Right renal pelvis (tissue), 4 donors: Measurements from ENCODE around the gene APC2. TPM values are rescaled to one million over a fixed set of nuclear protein-coding genes. Genes with fewer than 3 reads are reported as not detected.
"Not testable (repeated sequence)": the region's sequence is repeated elsewhere in the genome, so short reads cannot be mapped to it uniquely, and the experiment has no call there.

Experiments
- DNase-seq, 4 donors: peaks; one replicate each; pipeline ENCODE4 v3.0.0-alpha.2; 2013; ENCODE audit warnings: low read depth in 4 of 4, low spot score in 3 of 4, missing footprints in 1 of 4
- polyA plus RNA-seq, 4 donors: library from polyadenylated mRNA; unstranded; fragments of 120-200 nt; gene quantifications; one replicate each; pipeline ENCODE4 v1.2.1, GENCODE V29; 2013; ENCODE audit not compliant: insufficient read length in 4 of 4

APC2 gene
- polyA plus RNA-seq, 4 donors, result 0.97 to 1.8 (median 1.5) TPM

DNA sequence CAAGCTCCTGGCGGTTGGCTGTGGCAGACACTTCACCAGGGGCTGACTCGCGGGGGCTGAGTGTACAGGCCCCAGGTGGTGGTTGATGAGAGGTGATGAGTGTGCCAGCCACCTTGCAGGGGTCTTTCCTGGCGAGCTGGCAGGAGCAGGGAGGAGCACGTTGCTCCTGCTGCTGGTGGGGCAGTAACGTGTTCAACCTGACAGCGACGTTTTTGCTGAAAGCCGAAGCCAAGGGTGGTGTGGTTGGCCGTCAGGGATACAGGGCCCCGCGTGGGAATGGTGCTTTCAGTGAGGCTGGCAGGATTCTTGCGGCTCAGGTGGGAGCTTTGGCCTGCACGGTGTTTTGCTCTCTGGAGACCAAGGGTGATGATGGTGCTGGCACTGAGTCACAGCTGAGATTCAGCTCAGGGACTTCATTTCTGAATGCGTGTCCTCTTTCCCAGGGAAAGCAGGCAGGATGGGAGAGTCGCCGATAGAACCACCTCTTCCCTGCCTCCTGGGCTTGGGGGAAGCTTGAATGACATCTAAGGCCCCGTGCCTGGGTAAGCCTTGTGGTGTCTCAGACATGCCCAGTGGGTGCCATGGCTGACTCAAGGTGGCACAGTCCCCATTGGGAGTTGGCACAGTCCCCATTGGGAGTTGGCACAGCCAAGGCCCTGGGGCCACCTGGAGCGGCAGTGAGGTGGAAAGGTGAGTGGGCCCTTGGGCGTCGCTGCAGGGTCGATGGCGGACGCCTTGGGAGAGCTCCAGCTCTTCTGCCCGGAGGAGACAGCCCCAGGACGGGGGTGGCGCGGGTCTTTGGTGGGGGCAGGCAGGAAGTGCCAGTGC lies 33.7 kb upstream of the APC2 start:
- no peak for DNase-seq

DNA sequence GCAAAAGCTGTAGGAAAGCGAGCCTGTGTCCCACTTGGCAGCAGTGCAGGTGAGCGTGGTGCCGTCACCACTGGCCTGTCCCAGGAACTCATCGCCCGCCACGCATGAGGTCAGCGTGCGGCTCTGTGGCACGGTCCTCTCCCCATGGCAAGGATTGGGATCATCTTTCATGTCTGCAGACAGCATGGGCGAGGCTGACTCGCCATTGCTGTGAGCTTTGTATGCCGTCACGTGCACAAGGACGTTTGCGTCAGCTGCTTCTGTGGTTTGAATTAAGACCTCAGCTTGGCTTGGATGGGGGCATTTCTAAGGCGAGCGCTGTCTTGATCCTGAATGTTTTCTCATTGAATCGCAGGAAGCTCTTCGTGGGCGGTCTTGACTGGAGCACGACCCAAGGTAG lies 32.8 kb upstream of the APC2 start:
- no peak for DNase-seq

DNA sequence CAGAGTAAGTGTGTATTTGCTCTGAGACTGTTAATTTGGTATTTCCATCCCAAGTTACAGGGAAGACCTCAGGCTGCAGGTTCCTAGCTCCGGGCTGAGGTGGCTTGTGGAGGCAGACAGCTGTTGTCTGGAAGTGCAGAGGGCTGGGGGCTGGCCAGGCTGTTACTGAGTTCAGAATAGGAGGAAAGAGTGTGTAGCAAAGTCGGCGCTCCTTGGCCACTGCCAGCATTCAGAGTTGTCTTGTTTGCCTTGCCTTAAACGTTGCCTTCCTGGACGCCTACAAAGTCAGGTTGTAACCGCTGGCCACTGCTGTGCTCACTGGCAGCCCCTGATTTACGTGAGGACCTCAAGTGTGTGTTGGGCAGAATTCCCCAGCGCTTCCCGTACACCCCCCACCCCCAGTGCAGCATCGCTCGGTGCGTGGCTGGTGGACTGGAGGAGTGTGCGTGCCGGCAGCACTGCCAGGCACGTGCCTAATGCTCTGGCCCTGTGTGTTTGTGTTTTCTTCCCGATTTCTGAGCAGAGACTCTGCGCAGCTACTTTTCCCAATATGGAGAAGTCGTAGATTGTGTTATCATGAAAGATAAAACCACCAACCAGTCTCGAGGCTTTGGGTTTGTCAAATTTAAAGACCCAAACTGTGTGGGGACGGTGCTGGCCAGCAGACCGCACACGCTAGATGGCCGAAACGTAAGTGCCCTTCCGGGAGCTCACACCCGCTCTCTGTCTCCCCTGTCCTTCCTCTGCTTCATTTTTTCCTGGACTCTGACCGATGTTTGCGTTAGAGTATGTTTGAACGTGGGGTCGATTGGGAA lies 32.0 kb upstream of the APC2 start:
- no peak for DNase-seq

DNA sequence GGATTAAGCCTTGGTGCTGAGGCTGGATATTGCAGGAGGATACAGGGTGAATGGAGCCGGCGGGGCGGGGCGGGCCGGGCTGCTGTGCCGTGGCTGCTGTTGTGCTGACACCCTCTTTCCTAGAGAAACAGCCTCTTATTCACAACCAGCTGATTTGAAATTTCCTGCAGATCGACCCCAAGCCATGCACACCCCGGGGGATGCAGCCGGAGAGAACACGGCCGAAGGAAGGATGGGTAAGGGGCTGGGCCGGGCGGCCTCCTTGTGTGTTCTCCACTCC lies 31.5 kb upstream of the APC2 start:
- no peak for DNase-seq

DNA sequence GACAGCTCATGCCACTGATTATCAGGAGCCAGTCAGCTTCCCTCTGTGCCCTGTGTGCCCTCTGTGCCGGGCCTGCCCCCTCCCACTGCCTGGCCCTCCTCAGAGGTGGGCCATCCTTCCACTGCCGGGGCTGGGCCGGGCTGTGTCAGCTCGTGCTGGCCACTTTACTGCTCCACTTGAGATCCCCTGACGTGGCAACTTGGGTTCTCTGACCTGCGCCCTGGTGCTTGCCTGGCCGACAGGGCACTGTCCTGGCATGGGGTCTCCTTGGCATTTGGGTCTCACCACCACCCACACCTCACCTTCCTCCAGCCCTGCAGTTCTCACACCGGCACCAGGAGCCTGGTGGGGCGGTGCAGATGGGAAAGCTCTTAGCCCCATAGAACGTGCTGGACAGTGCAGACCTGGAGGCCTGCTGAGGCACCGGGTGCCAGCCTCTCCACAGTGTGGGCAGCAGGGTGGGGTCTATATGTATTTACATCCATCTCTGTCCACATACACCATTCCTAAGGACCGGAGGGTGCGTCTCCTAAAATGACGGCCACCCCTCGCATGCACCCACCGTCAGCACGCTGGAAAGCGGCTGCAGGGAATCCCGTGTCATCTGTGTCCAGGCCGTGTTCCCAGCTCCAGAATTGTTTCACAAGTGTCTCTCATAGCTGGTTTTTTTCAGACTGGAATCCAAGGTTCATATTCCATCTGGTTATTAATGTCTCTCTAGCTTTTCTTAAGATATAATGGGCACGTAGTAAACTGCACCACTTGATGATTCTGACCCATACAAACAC lies 30.8 kb upstream of the APC2 start:
- DNase-seq, result no peak

DNA sequence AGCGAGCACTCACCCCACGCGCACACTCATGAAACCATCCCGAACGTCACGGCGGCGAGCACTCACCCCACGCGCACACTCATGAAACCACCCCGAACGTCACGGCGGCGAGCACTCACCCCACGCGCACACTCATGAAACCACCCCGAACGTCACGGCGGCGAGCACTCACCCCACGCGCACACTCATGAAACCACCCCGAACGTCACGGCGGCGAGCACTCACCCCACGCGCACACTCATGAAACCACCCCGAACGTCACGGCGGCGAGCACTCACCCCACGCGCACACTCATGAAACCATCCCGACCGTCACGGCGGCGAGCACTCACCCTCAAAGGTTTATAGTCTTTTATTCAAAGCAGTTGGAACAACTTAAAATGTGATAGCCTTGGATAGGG lies 29.8 kb upstream of the APC2 start:
- DNase-seq, result not testable (repeated sequence)

DNA sequence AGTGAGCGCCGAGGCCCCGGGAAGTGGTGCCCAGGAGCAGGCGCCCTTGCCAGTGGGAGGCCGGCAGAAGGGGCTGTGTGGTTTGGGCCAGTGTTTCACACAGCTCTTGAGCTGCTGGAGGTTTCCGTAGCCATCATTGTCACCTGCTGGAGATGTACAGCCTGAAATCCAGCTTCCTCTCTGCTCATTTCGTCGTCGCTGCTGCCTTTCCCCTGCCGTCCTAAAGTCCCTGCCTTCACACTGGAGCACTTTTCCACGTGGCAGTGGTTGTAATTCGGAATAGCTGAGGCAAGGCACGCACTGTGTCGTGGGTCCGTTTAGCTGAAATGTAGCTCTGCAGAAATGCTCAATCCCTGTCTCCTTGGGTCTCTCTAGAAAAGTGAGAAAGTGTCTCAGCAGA lies 29.3 kb upstream of the APC2 start:
- DNase-seq, result no peak

DNA sequence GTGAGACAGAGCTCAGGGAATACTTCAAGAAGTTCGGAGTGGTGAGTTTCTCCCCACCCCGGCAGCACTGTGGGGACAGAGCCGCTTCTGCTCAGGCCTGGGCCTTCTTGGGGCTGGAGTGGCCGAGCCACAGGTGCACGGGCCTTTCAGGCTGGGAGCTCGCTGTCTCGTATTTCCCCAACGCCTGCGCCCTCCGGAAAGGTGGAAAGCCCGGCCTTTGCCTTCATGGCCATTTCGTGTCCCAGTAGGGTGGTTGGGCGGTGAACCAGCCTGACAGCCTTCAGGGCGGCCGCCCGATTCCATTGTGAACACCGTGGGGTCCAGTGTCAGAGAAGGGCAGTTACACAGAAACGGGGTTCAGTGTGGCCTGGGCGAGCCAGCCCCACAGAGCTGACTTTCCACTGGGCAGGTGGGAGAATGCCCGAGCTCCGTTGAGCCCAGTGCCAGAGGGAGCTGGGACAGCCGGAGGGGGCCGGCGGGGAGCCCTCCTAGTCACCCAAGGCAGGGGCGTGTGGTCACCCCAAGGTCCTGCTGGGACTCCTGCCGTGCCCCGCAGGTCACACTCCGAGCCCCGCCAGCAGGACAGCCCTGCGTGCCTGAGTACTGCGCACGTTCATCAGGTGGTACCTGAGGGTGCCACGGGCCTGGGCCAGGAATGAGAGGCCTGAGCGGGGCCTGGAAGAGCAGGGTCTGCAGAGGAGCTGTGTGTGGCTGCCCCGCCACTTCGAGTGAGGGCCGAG lies 28.5 kb upstream of the APC2 start:
- DNase-seq, result no peak

DNA sequence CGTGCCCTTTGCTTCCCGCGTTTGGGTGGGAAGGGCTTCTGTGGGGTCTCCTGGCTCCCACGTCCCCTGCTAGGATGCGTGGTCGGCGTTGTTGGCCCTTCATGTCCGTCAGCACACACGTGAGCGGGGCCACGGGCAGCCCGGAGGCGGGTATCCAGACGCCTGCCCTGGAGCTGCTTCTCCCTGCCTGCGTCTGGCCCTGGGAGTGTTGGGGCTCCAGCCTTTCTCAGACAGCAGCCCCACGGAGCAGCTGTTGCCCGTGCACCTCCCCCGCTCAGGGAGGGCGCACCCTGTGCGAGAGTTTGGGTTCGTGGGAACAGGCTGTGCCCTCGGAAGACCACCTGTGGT lies 28.0 kb upstream of the APC2 start:
- DNase-seq, result no peak

DNA sequence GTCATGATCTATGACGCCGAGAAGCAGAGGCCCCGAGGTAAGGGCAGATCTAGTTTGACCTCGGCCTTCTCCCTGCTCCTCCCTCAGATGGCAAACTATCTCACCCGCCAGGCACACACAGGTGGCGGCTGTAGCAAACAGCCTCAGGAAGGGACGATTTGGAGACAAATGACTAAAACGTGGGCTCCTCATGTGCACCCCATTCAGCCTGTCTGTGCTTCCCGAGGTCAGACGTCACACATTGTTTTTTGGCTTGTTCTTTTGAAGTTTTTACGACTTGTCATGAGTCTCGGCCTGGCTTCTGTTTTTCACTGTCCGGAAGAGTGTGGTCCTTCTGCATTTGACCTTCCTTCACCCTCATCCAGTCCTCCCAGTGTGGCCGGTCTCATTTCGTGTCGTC lies 27.6 kb upstream of the APC2 start:
- DNase-seq, result no peak

DNA sequence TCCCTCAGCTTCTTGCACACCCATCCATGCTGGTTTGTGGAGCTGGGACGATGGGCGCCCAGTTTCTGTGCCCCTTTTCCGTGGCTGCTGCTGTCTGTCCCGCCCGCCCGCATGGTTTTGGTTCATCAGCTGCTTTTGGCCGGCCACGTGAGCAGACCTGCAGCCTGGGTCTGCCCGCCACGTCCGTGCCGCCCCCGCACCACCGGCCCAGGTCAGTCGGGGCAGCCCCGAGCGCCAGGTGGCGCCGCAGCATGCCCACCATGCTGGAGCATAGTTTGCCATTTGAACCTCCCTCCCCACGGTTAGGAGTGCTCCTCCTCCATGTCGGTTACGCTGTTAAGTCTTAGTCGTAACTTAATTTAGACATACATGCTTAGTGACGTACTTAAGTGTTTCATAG lies 27.0 kb upstream of the APC2 start:
- DNase-seq, result no peak

DNA sequence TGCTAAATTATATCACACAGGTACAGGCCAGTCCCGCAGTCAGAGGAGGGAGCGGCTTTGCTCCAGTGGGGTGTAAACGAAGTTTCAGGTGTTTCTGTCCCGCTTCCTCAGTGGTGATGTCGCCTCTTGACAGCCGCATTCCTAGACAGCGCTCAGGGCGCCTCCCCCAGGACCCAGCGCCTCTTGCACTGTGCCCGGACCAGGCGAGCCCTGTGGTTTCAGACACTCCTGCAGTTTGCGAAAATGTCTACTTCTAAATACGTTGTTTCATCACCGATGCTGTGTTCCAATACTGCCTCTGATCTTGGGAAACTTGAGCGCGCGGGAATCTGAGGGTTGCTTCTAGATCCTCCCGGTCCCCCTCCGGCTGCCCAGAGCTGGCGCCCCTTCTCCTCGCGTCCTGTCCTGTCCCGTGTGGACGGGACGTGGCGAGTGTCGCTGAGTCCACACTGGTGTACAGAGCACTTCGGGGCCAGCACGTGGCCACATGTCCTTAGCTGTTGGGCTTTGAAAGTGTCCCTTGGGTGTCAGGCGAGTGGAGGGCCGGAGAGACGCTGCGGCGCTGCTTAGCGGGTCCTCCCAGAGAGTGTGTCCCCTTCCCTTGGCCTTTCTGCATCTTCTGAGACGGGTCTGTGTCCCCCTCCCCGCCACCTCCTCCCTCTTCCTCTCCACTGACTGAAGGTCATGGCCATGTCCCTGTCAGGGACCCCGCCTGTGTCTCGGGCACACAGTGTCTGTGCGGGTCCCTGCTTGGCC lies 26.3 kb upstream of the APC2 start:
- DNase-seq, result no peak

DNA sequence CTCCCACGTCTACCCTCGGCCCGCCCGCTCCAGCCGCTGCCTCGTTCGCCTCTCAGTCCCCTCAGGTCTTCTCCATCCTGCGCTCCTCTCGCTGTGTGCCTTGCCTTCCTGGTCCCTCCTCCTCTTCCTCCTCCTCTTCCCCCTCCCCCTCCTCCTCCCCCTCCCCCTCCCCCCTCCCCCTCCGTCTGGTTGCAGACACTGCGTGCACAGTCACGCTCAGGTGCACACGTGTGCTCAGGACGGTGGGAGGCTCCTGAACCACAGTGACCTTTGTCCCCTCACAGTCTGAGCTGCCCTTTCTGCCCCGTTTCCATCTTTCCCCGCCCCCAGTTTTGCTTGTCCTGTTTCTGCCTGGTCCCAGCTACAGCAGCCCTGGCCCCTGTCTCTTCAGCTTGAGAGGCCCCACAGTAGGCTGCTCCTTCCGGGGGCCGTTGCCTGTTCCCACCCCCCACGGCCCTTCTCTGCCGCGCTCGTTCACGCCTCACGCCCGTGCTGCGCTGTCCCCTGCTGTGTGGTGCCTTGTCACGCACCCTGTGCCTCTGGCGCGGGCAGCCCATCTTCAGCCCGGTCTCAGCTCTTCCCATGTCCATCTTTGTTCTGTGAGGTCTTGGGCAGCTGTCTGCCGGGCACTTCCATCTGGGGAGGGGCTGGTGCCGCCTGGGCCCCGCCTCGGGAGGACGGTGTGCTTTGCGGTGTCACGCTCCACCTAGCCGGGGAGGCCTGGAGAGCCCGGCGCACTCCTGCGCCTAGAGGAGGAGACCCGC lies 25.5 kb upstream of the APC2 start:
- no peak for DNase-seq

DNA sequence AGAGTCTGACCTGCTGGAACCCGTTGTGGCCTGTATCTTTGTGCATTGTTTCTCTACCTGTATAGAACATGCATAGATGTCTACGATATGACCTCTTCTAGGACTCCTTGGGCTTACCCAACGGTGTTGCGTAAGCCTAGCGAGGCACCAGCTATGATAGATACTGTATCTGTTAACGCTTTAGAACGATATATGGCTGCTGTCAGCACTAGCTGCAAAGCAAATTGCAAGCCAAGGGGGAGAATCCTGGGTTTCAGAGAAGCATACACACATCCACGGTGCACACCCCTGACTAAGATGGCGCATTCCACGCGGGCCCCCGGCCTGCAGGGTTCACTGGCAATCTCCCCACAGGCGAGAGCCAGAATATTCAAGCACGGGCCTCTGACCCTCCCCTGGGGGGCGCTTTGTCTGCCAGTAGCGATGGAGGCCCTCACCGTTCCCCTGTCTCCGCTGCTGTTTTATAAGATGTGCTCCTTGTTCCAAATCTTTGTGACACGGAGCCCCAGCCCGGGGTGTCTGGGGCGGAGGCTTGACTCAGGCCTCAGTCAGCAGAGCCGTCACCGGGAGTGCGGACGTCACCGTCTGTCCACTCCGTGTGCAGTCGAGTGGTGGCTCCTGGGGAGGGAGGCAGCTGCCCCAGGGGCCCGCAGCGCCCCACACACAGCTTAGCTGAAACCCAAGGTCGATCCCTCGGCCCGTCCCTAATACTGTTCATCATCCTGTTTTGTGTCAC lies 24.7 kb upstream of the APC2 start:
- DNase-seq, result no peak

DNA sequence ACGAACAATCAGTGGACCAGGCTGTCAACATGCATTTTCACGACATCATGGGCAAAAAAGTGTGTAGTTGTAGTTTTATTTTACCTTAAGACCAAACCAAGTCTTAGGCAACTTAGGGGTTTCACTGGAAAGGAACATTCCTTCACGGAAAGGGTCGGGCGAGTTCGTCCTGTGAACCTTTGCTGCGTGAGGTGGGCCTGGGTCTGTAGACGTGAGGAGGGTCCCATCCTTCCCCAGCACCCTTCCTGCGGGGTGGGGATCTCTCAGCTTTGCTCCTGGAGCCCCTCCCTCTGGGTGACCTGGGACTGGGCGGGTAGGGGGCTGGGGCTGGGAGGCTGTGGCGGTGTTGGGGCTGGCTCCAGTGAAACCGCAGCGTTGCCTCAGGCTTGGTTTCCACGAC lies 24.0 kb upstream of the APC2 start:
- DNase-seq, result no peak

DNA sequence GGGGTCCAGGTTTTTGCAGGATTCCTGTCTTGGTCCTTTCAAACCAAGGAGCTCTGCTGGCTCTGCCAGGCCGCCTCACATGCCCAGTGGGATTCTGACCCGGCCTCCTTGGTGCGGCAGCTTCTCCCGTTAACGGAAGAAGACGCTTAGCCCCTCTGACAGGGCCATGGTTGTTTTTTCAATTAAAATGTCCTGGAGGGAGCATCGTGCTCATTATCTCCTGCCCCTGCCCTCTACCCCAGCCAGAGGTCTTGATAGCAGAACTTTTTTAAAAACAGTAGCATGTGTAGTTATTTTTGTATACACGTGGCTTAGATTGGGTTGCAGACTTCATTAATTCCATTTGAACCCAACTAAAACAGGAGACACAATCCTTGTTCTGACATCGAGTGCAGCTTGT lies 23.2 kb upstream of the APC2 start:
- DNase-seq, result no peak

DNA sequence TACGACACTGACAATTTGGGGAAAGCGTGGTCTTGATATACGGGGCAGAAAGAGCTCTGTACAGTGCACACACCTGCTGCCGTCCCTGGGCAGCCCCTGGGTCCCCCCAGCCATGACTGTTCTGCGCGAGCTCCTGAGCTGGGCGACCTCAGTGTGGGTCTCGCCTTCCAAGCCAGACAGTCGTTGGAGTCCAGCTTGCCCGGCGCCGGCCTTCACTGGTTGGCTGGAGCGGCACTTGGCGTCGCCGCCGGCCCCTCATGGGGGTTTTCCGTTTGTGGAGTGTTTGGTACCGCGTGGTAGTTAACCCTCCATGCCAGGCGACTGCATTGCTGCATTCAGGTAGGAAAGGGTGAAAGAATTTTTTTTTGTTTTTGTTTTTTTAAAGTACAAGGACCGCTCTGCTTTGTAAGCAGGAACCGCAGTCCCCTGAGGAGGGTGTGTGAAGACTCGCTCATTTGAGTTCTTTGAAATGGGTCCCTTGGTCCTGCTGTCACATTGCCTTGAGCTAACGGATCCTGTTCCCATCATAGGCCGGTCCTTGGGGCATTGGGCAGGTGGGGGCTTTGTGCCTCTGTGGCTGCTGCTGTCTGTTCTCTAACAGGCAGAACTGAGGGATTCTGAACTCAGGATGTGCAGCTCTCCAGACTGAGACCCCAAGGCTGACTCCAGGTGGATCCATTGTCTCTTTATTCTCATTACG lies 22.6 kb upstream of the APC2 start:
- DNase-seq, result no peak

DNA sequence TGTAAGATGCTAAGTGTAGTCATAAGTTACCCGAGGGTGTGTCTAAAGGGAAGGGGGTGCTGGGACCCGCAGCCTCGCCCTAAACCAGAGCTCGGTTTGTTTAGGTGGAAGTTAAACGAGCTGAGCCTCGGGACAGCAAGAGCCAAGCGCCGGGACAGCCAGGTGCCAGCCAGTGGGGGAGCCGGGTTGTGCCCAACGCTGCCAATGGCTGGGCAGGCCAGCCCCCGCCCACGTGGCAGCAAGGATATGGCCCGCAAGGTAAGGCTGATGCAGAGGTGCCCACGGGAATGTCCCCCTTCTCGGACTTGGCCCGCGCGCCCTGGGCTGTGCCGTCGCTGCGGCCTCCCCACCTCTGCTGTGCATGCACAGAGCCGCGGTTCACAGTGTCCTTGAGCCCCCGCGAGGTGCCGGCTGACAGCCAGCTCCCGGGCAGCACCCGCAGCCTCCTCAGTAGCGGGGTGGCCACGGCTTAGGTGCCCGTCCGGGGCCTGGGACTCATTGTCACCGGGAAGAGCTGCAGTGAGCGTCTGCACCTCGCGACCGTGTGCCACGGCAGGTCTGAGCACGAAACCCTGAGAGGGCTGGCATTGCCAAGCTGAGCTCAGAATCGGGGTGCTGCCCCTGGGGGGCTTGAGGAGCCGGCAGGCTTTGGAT lies 21.1 kb upstream of the APC2 start:
- no peak for DNase-seq
